OCI-LY3 (cell line): Measurements from ENCODE around the gene JAZF1.

ENCODE experiments used
- EZH2phosphoT487 ChIP-seq: fragments of 200-600 bp; shearing (Covaris generic); IDR thresholded peaks from 2 replicates; pipeline ENCODE4 v1.6.1; 2018; ENCODE audit warnings: antibody characterized with exemption, mixed run types, low read depth
- TF ChIP-seq, protein P1 (sequence below): fragments of 200-600, 300-600 bp; sonication (generic); IDR thresholded peaks from 2 replicates; pipeline ENCODE4 v1.5.1; 2014; ENCODE audit warnings: antibody characterized with exemption, low read length, low read depth

DNA sequence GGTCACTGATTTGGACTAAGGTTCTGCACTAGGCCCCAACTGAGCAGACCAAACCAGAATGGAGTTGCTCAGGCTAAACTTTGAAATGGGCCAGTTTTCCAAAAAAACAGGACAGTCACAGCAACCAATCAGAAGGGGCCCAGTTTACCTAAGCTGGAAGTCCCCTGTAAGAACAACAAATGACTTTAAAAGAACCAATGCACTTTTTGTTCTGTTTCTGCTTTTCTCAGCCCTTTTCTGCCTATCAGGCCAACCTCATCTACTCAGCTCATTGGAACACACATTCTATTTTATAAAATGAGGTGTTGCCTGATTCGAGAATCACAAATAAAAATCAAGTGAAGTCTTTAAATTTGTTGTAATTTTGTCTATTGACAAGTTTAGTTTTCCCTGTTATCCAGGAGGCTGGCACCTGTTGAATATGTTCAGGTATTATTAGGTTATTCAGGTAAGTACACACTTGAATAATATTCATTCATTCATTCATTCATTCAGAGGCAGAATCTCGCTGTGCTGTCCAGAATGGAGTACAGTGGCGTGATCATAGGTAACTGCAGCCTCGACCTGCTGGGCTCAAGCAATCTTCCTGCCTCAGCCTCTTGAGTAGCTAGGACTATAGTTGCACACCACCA lies 271.9 kb downstream of the JAZF1 start:
- TF ChIP-seq, protein P1, sequence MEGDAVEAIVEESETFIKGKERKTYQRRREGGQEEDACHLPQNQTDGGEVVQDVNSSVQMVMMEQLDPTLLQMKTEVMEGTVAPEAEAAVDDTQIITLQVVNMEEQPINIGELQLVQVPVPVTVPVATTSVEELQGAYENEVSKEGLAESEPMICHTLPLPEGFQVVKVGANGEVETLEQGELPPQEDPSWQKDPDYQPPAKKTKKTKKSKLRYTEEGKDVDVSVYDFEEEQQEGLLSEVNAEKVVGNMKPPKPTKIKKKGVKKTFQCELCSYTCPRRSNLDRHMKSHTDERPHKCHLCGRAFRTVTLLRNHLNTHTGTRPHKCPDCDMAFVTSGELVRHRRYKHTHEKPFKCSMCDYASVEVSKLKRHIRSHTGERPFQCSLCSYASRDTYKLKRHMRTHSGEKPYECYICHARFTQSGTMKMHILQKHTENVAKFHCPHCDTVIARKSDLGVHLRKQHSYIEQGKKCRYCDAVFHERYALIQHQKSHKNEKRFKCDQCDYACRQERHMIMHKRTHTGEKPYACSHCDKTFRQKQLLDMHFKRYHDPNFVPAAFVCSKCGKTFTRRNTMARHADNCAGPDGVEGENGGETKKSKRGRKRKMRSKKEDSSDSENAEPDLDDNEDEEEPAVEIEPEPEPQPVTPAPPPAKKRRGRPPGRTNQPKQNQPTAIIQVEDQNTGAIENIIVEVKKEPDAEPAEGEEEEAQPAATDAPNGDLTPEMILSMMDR = no peak
- TF ChIP-seq EZH2phosphoT487 = no peak
